ENCODE results near the gene NAV3.

Gene NAV3

DNA sequence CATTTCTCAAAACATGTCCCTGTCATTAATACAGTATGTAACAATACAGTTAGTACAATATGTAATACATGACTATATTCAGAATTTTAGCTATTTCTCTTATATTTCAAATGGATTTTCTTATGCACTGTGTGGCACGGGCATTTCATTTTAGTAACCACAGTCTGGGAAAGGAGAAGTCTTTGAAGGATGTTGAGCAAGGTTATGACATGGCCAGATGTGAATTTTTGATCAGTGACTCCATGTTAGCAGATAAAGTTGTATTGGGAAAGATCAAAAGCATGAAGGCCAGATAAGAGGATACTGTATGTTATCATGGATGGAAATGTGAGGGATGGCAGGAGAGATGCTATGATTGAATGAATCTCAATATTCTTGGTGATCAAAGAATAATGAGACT lies 285.2 kb downstream of the NAV3 start:
- peaks cover 7% of the 10 kb centered on the region for H3K36me3 ChIP-seq (replicated peaks)
- no peak overlapping the region for H3K27ac ChIP-seq
- H3K27me3 ChIP-seq (replicated peaks), result no peaks in the 10 kb centered on the region
- DNase-seq, result no peak
- in situ Hi-C loops (cut with HindIII; ENCODE audit: low pct_ligation_motif_present, low sequenced_read_pairs), result no loop called here
- no peak overlapping the region for H3K4me3 ChIP-seq (ENCODE audit: low read depth, low read length)
- TF ChIP-seq, protein P1, sequence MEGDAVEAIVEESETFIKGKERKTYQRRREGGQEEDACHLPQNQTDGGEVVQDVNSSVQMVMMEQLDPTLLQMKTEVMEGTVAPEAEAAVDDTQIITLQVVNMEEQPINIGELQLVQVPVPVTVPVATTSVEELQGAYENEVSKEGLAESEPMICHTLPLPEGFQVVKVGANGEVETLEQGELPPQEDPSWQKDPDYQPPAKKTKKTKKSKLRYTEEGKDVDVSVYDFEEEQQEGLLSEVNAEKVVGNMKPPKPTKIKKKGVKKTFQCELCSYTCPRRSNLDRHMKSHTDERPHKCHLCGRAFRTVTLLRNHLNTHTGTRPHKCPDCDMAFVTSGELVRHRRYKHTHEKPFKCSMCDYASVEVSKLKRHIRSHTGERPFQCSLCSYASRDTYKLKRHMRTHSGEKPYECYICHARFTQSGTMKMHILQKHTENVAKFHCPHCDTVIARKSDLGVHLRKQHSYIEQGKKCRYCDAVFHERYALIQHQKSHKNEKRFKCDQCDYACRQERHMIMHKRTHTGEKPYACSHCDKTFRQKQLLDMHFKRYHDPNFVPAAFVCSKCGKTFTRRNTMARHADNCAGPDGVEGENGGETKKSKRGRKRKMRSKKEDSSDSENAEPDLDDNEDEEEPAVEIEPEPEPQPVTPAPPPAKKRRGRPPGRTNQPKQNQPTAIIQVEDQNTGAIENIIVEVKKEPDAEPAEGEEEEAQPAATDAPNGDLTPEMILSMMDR (IDR thresholded peaks at IDR 0.05; ENCODE audit: low read depth, low read length, missing control alignments), result no peak

DNA sequence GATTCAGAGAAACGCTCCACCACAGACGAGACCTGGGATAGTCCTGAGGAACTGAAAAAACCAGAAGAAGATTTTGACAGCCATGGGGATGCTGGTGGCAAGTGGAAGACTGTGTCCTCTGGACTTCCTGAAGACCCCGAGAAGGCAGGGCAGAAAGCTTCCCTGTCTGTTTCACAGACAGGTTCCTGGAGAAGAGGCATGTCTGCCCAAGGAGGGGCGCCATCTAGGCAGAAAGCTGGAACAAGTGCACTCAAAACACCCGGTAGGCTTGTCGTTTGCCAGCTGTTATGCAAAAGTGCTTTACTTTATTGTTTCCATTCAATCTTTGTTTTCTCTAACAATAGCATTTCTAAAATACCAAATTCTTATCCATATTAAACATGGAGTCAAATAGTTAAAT lies 287.3 kb downstream of the NAV3 start:
- TF ChIP-seq, protein P1 (IDR thresholded peaks at IDR 0.05; ENCODE audit: low read depth, low read length, missing control alignments), result peak; percentile 37
- Histone ChIP-seq H3K36me3 (replicated peaks) (peaks cover 7% of the 10 kb centered on the region), H3K27me3 (replicated peaks) (no peaks in the 10 kb centered on the region), H3K4me3 (ENCODE audit: low read depth, low read length) (no peak overlapping the region), H3K27ac (no peak overlapping the region)
- no peak for DNase-seq
- in situ Hi-C loops (cut with HindIII; ENCODE audit: low pct_ligation_motif_present, low sequenced_read_pairs), result no loop called here

DNA sequence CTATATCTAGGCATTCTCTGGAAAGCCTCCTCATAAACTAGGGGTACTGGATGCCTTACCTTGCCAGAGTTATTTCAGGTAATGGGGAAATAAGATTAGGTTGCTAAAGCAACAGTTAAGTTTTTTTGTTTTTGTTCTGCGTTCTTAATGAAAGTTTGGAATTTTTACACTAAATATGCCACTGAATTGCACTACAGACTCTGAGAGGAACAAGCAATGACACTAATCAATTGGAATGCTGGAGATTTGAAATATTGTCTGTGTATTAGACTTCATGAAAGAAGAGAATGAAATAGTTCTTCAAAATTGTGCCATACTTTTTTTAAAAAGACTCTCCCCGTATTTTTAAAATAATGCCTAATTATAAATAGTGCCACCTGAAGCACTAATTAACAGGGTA lies 287.8 kb downstream of the NAV3 start:
- no peak overlapping the region for H3K27ac ChIP-seq
- DNase-seq, result no peak
- in situ Hi-C loops (cut with HindIII; ENCODE audit: low pct_ligation_motif_present, low sequenced_read_pairs), result no loop called here

DNA sequence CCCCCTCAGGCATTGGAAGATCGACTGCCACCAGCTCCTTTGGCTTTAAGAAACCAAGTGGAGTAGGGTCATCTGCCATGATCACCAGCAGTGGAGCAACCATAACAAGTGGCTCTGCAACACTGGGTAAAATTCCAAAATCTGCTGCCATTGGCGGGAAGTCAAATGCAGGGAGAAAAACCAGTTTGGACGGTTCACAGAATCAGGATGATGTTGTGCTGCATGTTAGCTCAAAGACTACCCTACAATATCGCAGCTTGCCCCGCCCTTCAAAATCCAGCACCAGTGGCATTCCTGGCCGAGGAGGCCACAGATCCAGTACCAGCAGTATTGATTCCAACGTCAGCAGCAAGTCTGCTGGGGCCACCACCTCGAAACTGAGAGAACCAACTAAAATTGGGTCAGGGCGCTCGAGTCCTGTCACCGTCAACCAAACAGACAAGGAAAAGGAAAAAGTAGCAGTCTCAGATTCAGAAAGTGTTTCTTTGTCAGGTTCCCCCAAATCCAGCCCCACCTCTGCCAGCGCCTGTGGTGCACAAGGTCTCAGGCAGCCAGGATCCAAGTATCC lies 288.7 kb downstream of the NAV3 start:
- DNase-seq, result no peak
- no peak overlapping the region for H3K27ac ChIP-seq
- no peak overlapping the region for H3K4me3 ChIP-seq (ENCODE audit: low read depth, low read length)
- H3K27me3 ChIP-seq (replicated peaks), result no peaks in the 10 kb centered on the region
- in situ Hi-C loops (cut with HindIII; ENCODE audit: low pct_ligation_motif_present, low sequenced_read_pairs), result no loop called here
- H3K36me3 ChIP-seq (replicated peaks), result peaks cover 7% of the 10 kb centered on the region
- TF ChIP-seq, protein P1 (IDR thresholded peaks at IDR 0.05; ENCODE audit: low read depth, low read length, missing control alignments), result no peak

More for the DNA sequence above, 287.8 kb downstream of the NAV3 start:
- Histone ChIP-seq H3K27me3 (replicated peaks) (no peaks in the 10 kb centered on the region), H3K4me3 (ENCODE audit: low read depth, low read length) (no peak overlapping the region), H3K36me3 (replicated peaks) (peaks cover 7% of the 10 kb centered on the region)
- TF ChIP-seq, protein P1 (IDR thresholded peaks at IDR 0.05; ENCODE audit: low read depth, low read length, missing control alignments), result no peak

DNA sequence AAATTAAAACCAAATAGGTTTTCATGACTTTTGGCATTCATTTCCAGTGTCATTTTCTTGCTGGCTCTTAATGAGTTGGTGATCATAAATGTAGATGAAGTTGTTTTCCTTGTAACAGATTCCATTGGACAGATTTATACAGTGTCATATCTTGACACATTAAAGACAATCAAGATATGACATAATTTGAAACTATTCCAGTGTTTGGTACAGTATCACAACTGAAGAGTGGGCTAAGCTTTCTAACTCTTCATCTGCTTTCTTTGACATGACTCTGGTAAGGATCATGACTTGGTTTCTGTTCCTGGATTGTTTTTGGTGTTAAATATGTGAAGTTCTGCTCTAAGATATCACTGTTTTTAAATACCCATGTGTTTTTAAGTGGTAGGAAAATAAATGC lies 289.6 kb downstream of the NAV3 start:
- no peak for DNase-seq
- in situ Hi-C loops (cut with HindIII; ENCODE audit: low pct_ligation_motif_present, low sequenced_read_pairs), result no loop called here
- Histone ChIP-seq H3K27me3 (replicated peaks) (no peaks in the 10 kb centered on the region), H3K36me3 (replicated peaks) (peaks cover 7% of the 10 kb centered on the region), H3K4me3 (ENCODE audit: low read depth, low read length) (no peak overlapping the region), H3K27ac (no peak overlapping the region)
- TF ChIP-seq, protein P1 (IDR thresholded peaks at IDR 0.05; ENCODE audit: low read depth, low read length, missing control alignments), result no peak
